Thyroid gland (tissue), 4 donors: ENCODE data around the gene C20orf173. TPM values are rescaled to one million over a fixed set of nuclear protein-coding genes. Genes with fewer than 3 reads are reported as not detected.
"Not testable (repeated sequence)": the region's sequence is repeated elsewhere in the genome, so short reads cannot be mapped to it uniquely, and the experiment has no call there.

Source experiments
- DNase-seq, 2 donors: peaks; one replicate each; pipeline ENCODE4 v3.0.0-alpha.2; 2019
- H3K27ac ChIP-seq, 3 donors: fragments of 200-600 bp; sonication (generic); 1 replicate in 2 of 3; 2 replicates in 1 of 3; pipeline ENCODE4 v1.5.1; 2016 to 2019; ENCODE audit warnings: mild to moderate bottlenecking in 1 of 3, moderate library complexity in 1 of 3
- H3K27me3 ChIP-seq: fragments of 200-600 bp; sonication (generic); one replicate; pipeline ENCODE4 v1.5.1; 2019
- H3K36me3 ChIP-seq, 2 donors: fragments of 200-600 bp; sonication (generic); one replicate each; pipeline ENCODE4 v1.5.1; 2016 to 2019
- H3K4me1 ChIP-seq, 2 donors: fragments of 200-600 bp; sonication (generic); one replicate each; pipeline ENCODE4 v1.5.1; 2017 to 2019
- H3K4me3 ChIP-seq, 3 donors: fragments of 200-600 bp; sonication (generic); replicated peaks in 1 of 3; 1 replicate in 2 of 3; 2 replicates in 1 of 3; pipeline ENCODE4 v1.5.1; 2016; ENCODE audit warnings: mild to moderate bottlenecking in 1 of 3
- H3K9me3 ChIP-seq: fragments of 200-600 bp; sonication (generic); one replicate; pipeline ENCODE4 v1.5.1; 2017
- CTCF ChIP-seq, 6 experiments: fragments of 200-600 bp in 3 of 6; fragments of 450-650 bp in 3 of 6; sonication (generic) in 3 of 6; IDR thresholded peaks; one replicate each; pipeline ENCODE4 v1.5.1; 2016 to 2019; ENCODE audit warnings: antibody characterized with exemption in 6 of 6, mild to moderate bottlenecking in 2 of 6, inconsistent platforms in 1 of 6, moderate library complexity in 1 of 6
- POLR2A ChIP-seq, 2 donors: fragments of 450-650 bp; IDR thresholded peaks; one replicate each; pipeline ENCODE4 v1.6.1; 2017; ENCODE audit warnings: antibody characterized with exemption in 2 of 2, mild to moderate bottlenecking in 2 of 2, moderate library complexity in 1 of 2
- WGBS, 2 donors: methylation state at CpG; one replicate each; pipeline ENCODE4 v1.1.5; 2017; 5-methylcytosine and 5-hydroxymethylcytosine counted together
- intact Hi-C: fragments of 100-400 bp; cut with DNase I; formaldehyde crosslinking; loops from one replicate; pipeline ENCODE4 v1.15.1; 2023
- total RNA-seq, 4 donors: library from RNA; depleted of rRNA; stranded (reverse); fragments of >200 nt; gene quantifications; one replicate each; pipeline ENCODE4 v1.2.3, GENCODE V29; 2016

The C20orf173 gene
- total RNA-seq, 4 donors from 2014 or later = not detected

- 91 to 99% methylated on average over 3 of the region's 3 CpGs for WGBS, 2 donors
These were observed 23.5 kb upstream of the C20orf173 start for GRCh38 chr20:35552914-35553313.

DNA sequence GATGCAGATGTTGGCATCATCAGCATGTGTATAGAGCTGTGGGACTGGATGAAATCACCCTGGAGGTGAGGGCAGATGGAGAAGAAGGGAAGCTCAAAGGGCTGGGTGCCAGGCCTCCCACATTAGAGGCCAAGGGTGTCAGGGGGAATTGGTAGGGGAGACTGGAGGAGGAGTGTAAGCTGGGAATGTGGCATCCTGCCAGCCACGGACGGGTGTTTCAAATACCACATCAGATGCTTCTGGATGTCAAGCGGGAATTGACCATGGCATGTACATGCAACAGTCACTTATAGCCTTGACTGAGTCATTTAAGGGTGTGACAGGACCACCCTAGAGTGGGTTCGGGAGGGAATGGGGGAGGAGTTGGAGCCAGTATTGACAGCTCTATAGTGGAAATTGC is 22.1 kb upstream of the C20orf173 start:
- Histone ChIP-seq H3K4me3 (no peak overlapping the region), H3K36me3 (peaks cover 43 to 61% of the 10 kb centered on the region in 2 donors), H3K27me3 (no peaks in the 10 kb centered on the region), H3K9me3 (no peaks in the 10 kb centered on the region), H3K27ac (no peak overlapping the region), H3K4me1 (no peaks in the 10 kb centered on the region)
- 86 to 87% methylated on average over 4 of the region's 4 CpGs for WGBS, 2 donors
- intact Hi-C loops = no loop called here
- no peak for TF ChIP-seq CTCF (IDR thresholded peaks at IDR 0.05)
- TF ChIP-seq POLR2A (IDR thresholded peaks at IDR 0.05) = no peak
- DNase-seq = no peak

More at GRCh38 chr20:35552914-35553313, 23.5 kb upstream of the C20orf173 start:
- Histone ChIP-seq H3K9me3 (no peaks in the 10 kb centered on the region), H3K36me3 (peaks cover 45 to 67% of the 10 kb centered on the region in 2 donors), H3K27me3 (no peaks in the 10 kb centered on the region), H3K27ac (no peak overlapping the region), H3K4me3 (no peak overlapping the region), H3K4me1 (no peaks in the 10 kb centered on the region)
- intact Hi-C loops = no loop called here
- no peak for DNase-seq
- no peak for TF ChIP-seq POLR2A (IDR thresholded peaks at IDR 0.05)

DNA sequence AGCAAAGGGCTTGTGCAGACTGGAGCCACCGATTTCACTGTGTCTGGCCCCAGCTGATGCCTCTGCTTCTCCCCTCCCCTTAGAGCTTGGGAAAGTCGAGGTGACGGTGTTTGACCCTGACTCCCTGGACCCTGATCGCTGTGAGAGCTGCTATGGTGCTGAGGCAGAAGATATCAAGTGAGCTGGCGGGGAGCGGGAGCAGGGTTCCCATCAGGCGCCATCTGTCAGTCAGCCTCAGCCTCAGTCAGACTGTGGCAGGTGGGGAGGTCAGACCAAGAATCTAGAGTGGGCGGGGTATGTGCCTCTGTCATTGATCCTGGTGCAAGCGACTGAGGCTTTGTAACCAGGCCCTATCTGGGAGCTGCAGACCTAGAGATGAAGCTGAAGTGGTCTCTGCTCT is 17.9 kb upstream of the C20orf173 start:
- Histone ChIP-seq H3K4me1 (peaks cover 7 to 8% of the 10 kb centered on the region in 2 donors), H3K9me3 (no peaks in the 10 kb centered on the region), H3K4me3 (no peak overlapping the region), H3K27me3 (no peaks in the 10 kb centered on the region), H3K27ac (no peak overlapping the region), H3K36me3 (peaks cover 28 to 34% of the 10 kb centered on the region in 2 donors)
- 93 to 97% methylated on average over 8 of the region's 9 CpGs for WGBS, 2 donors
- no peak for DNase-seq
- TF ChIP-seq POLR2A (IDR thresholded peaks at IDR 0.05) = no peak
- no peak for TF ChIP-seq CTCF (IDR thresholded peaks at IDR 0.05)
- intact Hi-C loops = no loop called here

DNA sequence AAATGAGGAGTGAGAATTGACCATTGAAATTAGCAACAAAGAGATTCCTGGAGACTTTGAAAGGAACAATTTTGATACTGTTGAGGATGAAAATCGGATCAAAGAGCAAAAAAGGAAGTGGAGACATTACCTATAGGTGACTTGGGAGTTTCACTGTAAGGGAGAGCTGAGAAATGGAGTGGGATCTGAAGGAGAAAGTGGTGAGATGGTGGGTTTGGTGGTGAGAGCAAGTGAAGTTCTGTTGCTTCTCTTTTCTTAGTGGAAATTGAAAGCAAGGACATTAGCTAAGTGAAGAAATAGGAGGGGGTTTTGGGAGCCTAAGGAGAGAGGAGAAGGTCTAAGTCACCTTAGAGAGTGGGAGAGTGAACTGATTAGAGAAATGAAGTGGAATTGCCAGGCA is 16.7 kb upstream of the C20orf173 start:
- Histone ChIP-seq H3K27me3 (no peaks in the 10 kb centered on the region), H3K4me3 (no peak overlapping the region), H3K9me3 (no peaks in the 10 kb centered on the region), H3K4me1 (peaks cover 9 to 13% of the 10 kb centered on the region in 2 donors), H3K27ac (no peak overlapping the region), H3K36me3 (peaks cover 24 to 26% of the 10 kb centered on the region in 2 donors)
- TF ChIP-seq POLR2A (IDR thresholded peaks at IDR 0.05) (no peak), CTCF (IDR thresholded peaks at IDR 0.05) (no peak)
- DNase-seq = no peak
- WGBS, 2 donors = 85 to 91% methylated on average over 1 of the region's 1 CpG
- intact Hi-C loops = no loop called here

GRCh38 chr20:35544941-35545340 is 15.5 kb upstream of the C20orf173 start:
- intact Hi-C loops, H3K27me3 ChIP-seq, H3K9me3 ChIP-seq, H3K4me3 ChIP-seq, H3K27ac ChIP-seq, DNase-seq: not testable (repeated sequence)
- H3K36me3 ChIP-seq = peaks cover 21 to 24% of the 10 kb centered on the region in 2 donors
- H3K4me1 ChIP-seq = peaks cover 15 to 20% of the 10 kb centered on the region in 2 donors
- 92 to 96% methylated on average over 7 of the region's 7 CpGs for WGBS, 2 donors

GRCh38 chr20:35544436-35544835 is 15.0 kb upstream of the C20orf173 start:
- intact Hi-C loops = no loop called here
- H3K9me3 ChIP-seq = no peaks in the 10 kb centered on the region
- H3K27me3 ChIP-seq = no peaks in the 10 kb centered on the region
- no peak overlapping the region for H3K4me3 ChIP-seq
- H3K27ac ChIP-seq = no peak overlapping the region
- DNase-seq = no peak
- H3K36me3 ChIP-seq = peaks cover 16 to 20% of the 10 kb centered on the region in 2 donors
- peaks cover 15 to 21% of the 10 kb centered on the region in 2 donors for H3K4me1 ChIP-seq
- TF ChIP-seq POLR2A (IDR thresholded peaks at IDR 0.05) (no peak), CTCF (IDR thresholded peaks at IDR 0.05) (no peak)
- 90 to 96% methylated on average over 16 of the region's 16 CpGs for WGBS, 2 donors
